Keratinocyte (primary cell): ENCODE results near the gene SARS1.
"Not testable (repeated sequence)": the region's sequence is repeated elsewhere in the genome, so short reads cannot be mapped to it uniquely, and the experiment has no call there.

ENCODE experiments used
- EZH2 ChIP-seq: IDR thresholded peaks from one replicate; pipeline ENCODE4 v1.6.1; 2012; ENCODE audit warnings: inconsistent platforms, mild to moderate bottlenecking, low read length, moderate library complexity
- TF ChIP-seq, protein P1 (sequence below), 3 experiments: IDR thresholded peaks in 1 of 3; conservative IDR thresholded peaks in 1 of 3; optimal IDR thresholded peaks in 1 of 3; 2 replicates in 2 of 3; 3 replicates in 1 of 3; pipeline versions ENCODE3 to v1.5.1; 2011; ENCODE audit warnings: low read length in 3 of 3, mild to moderate bottlenecking in 3 of 3, moderate library complexity in 2 of 3, control low read depth in 1 of 3, inconsistent platforms in 1 of 3; ENCODE audit not compliant: insufficient read depth in 2 of 3; ENCODE audit errors: extremely low read depth in 1 of 3

DNA sequence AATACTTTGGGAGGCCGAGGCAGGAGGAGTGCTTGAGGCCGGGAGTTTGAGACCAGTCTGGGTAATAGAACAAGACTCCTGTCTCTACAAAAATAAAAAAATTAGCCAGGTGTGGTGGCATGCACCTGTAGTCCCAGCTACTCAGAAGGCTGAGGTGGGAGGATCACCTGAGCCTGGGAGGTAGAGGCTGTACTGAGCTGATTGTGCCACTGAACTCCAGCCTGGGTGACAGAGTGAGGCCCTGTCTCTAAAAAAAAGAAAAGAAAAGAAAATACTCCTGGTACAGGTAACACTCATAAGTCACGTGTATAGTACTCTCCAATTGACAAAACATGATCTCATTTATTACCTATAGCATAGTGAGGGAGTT lies 33.0 kb upstream of the SARS1 start:
- TF ChIP-seq, protein P1, sequence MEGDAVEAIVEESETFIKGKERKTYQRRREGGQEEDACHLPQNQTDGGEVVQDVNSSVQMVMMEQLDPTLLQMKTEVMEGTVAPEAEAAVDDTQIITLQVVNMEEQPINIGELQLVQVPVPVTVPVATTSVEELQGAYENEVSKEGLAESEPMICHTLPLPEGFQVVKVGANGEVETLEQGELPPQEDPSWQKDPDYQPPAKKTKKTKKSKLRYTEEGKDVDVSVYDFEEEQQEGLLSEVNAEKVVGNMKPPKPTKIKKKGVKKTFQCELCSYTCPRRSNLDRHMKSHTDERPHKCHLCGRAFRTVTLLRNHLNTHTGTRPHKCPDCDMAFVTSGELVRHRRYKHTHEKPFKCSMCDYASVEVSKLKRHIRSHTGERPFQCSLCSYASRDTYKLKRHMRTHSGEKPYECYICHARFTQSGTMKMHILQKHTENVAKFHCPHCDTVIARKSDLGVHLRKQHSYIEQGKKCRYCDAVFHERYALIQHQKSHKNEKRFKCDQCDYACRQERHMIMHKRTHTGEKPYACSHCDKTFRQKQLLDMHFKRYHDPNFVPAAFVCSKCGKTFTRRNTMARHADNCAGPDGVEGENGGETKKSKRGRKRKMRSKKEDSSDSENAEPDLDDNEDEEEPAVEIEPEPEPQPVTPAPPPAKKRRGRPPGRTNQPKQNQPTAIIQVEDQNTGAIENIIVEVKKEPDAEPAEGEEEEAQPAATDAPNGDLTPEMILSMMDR (optimal IDR thresholded peaks at IDR 0.05 in 1 of 3, IDR thresholded peaks at IDR 0.05 in 1 of 3, conservative IDR thresholded peaks at IDR 0.05 in 1 of 3; ENCODE audit: extremely low read depth in 1 of 3, insufficient read depth in 2 of 3, low read length in 3 of 3) = not testable (repeated sequence)
- not testable (repeated sequence) for TF ChIP-seq EZH2
